GM12892 (cell line): ENCODE measurements around the gene HBS1L.

Experiments
- POLR2A ChIP-seq: IDR thresholded peaks from 2 replicates; pipeline ENCODE4 v1.6.1; 2011; ENCODE audit warnings: low read depth, low read length, control low read depth
- POLR2AphosphoS5 ChIP-seq: IDR thresholded peaks from 2 replicates; pipeline ENCODE4 v1.6.1; 2011; ENCODE audit warnings: low read depth, low read length, control low read depth

DNA sequence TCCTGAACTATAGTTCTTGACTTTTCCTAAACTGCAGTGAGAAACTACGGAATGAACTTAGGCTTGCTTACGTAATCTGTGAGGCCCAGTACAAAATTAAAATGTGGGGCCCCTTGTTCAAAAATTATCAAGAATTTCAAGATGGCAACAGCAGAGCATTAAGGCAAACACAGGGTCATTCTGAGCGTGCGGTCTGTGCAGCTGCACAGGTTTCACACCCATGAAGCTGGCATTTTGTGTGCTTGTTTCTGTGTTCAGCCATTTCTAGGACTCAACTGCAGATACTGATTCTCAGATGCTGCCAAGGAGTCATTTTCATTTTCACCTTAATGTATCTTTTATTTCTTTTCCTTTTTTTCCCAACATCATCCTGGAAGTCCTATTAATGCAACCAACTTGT lies 49.6 kb upstream of the HBS1L start:
- TF ChIP-seq POLR2A (no peak), POLR2AphosphoS5 (no peak)
